MCF 10A (cell line): ENCODE measurements around the gene USP47. TPM values are rescaled to one million over a fixed set of nuclear protein-coding genes. Genes with fewer than 3 reads are reported as not detected.

ENCODE experiments used
- BruUV-seq: library from RNA; stranded (reverse); fragments of 400-500 nt; replicated peaks from 2 replicates; lab custom pipeline; 2021; lab: Mats Ljungman, UMichigan
- CTCF ChIA-PET: fragments of 300-600 bp; sonication (Branson Sonifier 250); formaldehyde crosslinking; extraction: SDS; loops from one replicate; lab custom pipeline; 2021; ENCODE audit warnings: antibody characterized with exemption, inconsistent platforms; lab: Yijun Ruan, JAX
- POLR2A ChIA-PET: fragments of 300-600, 350-650 bp; sonication (Branson Sonifier 250); formaldehyde crosslinking; extraction: SDS; loops from one replicate; lab custom pipeline; 2020; ENCODE audit warnings: antibody characterized with exemption, inconsistent platforms; lab: Yijun Ruan, JAX
- DNase-seq: peaks from one replicate; pipeline ENCODE4 v3.0.0-alpha.2; 2018; ENCODE audit not compliant: unreplicated experiment
- H3K27ac Mint-ChIP-seq: one replicate; pipeline ENCODE4 v1.8.0; 2022; ENCODE audit warnings: mild to moderate bottlenecking, low read depth, mixed read lengths; ENCODE audit not compliant: unreplicated experiment
- H3K27me3 Mint-ChIP-seq: one replicate; pipeline ENCODE4 v1.8.0; 2022; ENCODE audit warnings: mixed read lengths; ENCODE audit not compliant: insufficient read depth, unreplicated experiment
- H3K36me3 Mint-ChIP-seq: one replicate; pipeline ENCODE4 v1.8.0; 2022; ENCODE audit warnings: mild to moderate bottlenecking, moderate library complexity, mixed read lengths; ENCODE audit not compliant: insufficient read depth, unreplicated experiment
- H3K4me1 Mint-ChIP-seq: one replicate; pipeline ENCODE4 v1.8.0; 2022; ENCODE audit warnings: mixed read lengths; ENCODE audit not compliant: insufficient read depth, unreplicated experiment
- H3K4me3 Mint-ChIP-seq: one replicate; pipeline ENCODE4 v1.8.0; 2022; ENCODE audit warnings: mild to moderate bottlenecking, moderate library complexity, mixed read lengths; ENCODE audit not compliant: unreplicated experiment
- H3K9me3 Mint-ChIP-seq: one replicate; pipeline ENCODE4 v1.8.0; 2022; ENCODE audit warnings: mixed read lengths; ENCODE audit not compliant: unreplicated experiment
- intact Hi-C: fragments of 100-400 bp; cut with micrococcal nuclease; formaldehyde crosslinking; loops from 2 replicates; pipeline ENCODE4 v1.14.1; 2022
- total RNA-seq: library from RNA; stranded (reverse); gene quantifications from 2 replicates; pipeline ENCODE4 v1.2.3, GENCODE V29; 2022
- TF ChIP-seq, protein P1 (sequence below): fragments of 200-600 bp; IDR thresholded peaks from one replicate; pipeline ENCODE4 v1.8.0; 2022; ENCODE audit warnings: antibody characterized with exemption, mild to moderate bottlenecking; ENCODE audit not compliant: unreplicated experiment

The USP47 gene
- total RNA-seq, 1 experiment from 2014 or later: 41.6 TPM

DNA sequence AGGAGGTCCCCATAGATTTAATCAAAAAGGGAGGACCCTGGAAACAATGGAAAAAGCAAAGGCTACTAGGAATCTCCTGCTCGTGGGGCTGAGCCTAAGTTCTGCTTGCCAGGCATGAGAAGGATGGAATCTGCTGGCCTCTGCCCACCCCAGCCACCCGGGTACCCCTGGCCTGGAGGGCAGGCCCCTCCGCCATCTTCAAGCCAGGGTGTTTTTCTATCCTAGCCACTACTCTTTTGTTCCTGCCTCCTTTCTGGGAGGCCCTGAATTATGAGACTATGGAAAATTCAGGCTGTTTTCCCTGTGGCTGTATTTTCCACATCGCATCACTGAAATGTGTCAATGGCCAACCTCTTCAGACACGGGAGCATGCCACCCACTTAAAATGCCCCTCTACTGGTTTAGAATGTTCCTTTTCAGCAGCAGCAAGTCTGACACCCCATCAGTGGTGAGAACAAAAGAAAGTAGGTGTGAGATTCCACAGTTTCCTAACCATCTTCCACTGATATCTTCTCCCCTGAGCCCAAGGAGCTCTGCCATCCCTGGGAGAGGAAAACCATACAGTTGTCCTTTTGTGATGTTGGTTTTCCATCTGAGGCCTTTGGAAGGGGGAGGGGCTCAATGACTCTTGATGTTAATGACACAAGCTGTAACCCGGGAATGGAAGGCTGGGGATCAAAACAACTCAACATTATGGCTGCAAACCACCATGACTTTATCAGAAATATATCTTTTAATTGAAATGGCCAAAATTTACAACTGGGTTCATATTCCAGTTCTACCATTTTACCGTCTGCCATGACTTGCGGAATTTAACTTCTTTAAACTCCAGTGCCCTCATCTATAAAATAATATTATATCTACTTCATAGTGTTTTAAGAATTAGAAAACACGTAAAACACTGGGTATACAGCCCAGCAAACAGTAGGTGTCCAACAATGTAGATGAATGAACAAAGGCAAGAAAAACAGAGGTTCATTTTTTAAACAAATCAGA is 144.5 kb downstream of the USP47 start:
- TF ChIP-seq, protein P1, sequence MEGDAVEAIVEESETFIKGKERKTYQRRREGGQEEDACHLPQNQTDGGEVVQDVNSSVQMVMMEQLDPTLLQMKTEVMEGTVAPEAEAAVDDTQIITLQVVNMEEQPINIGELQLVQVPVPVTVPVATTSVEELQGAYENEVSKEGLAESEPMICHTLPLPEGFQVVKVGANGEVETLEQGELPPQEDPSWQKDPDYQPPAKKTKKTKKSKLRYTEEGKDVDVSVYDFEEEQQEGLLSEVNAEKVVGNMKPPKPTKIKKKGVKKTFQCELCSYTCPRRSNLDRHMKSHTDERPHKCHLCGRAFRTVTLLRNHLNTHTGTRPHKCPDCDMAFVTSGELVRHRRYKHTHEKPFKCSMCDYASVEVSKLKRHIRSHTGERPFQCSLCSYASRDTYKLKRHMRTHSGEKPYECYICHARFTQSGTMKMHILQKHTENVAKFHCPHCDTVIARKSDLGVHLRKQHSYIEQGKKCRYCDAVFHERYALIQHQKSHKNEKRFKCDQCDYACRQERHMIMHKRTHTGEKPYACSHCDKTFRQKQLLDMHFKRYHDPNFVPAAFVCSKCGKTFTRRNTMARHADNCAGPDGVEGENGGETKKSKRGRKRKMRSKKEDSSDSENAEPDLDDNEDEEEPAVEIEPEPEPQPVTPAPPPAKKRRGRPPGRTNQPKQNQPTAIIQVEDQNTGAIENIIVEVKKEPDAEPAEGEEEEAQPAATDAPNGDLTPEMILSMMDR: no peak
- no TSS peak for BruUV-seq
- Mint-ChIP-seq H3K4me1 (peaks cover 18% of the 10 kb centered on the region), H3K9me3 (no peaks in the 10 kb centered on the region), H3K27me3 (no peaks in the 10 kb centered on the region), H3K36me3 (no peaks in the 10 kb centered on the region), H3K27ac (no peak overlapping the region), H3K4me3 (no peak overlapping the region)
- no peak for DNase-seq
- POLR2A ChIA-PET: interaction anchor here (1.3 kb wide), 2 partner anchors 7 to 9 kb away, joined by 3 to 4 read pairs; no protein-coding TSS in a partner anchor
- CTCF ChIA-PET: interaction anchor here (0.5 to 1.6 kb wide), 4 partner anchors 9 to 187 kb away, joined by 3 to 4 read pairs (median 3); no protein-coding TSS in a partner anchor
- intact Hi-C loops: no loop called here

DNA sequence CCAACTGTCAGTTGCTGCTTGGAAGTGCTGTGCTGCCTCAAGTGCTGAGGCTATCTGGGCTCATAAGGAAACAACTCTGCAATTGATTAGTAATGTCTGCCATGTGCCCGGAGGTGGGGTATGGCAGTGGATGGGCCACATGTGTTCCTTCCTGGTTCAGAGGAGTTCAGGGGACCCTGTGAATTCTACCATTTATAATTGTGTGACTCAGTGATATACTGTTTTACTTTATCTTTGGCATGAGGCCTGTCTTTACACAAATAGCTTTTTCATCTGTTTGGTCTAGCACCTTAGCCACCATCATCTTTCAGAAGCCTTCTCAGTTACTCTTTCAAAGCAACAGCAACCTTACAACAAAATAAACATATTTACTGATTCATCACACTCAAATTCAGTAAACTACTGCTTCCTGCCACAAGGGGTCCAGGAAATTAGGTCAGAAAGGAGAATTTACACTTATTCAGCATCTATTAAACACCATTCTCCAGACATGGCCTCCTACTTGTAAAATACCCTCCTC is 145.8 kb downstream of the USP47 start:
- POLR2A ChIA-PET: no interaction called here
- no peaks in the 10 kb centered on the region for H3K36me3 Mint-ChIP-seq
- peak overlapping the region; percentile 73 for H3K27ac Mint-ChIP-seq
- TF ChIP-seq, protein P1: peak; percentile 41
- DNase-seq: peak; percentile 30
- BruUV-seq: no TSS peak
- H3K27me3 Mint-ChIP-seq: no peaks in the 10 kb centered on the region
- CTCF ChIA-PET: interaction anchor here (1.6 kb wide), 1 partner anchor 11 kb away, joined by 4 read pairs; no protein-coding TSS in a partner anchor
- H3K4me1 Mint-ChIP-seq: peaks cover 31% of the 10 kb centered on the region
- intact Hi-C loops: no loop called here
- no peak overlapping the region for H3K4me3 Mint-ChIP-seq
- H3K9me3 Mint-ChIP-seq: no peaks in the 10 kb centered on the region

DNA sequence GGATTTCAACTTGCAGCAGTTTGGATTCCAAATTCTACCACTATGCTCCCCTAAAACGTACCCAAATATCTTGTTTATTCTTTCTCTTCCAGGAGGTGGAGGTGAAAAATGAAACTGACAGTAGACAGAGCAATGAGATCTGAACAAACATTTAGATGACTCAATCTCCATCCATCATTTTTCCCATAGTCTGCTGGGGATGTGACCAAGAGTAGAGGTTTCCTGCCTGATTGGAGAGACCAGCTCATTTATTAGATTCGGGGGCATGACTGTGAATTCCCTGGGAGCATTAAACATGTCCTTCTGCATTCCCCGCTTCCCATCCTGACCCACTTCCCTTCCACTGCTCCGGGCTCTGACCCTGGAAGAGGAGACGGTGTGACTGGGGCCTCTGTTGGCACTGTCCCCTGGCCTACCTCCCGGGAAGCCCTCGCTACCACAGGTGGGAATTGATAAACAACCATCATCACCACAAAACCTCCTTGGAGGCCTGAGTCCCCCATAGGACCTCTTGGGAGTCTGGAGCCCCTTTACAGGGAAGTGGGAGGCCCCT is 146.4 kb downstream of the USP47 start:
- Mint-ChIP-seq H3K27me3 (no peaks in the 10 kb centered on the region), H3K4me3 (no peak overlapping the region), H3K9me3 (no peaks in the 10 kb centered on the region), H3K27ac (peak overlapping the region; percentile 73), H3K4me1 (peaks cover 32% of the 10 kb centered on the region), H3K36me3 (no peaks in the 10 kb centered on the region)
- ChIA-PET POLR2A (no interaction called here), CTCF (interaction anchor here (1.2 kb wide), 1 partner anchor 8 kb away, joined by 3 read pairs; no protein-coding TSS in a partner anchor)
- no peak for DNase-seq
- no TSS peak for BruUV-seq
- TF ChIP-seq, protein P1: no peak
- intact Hi-C loops: no loop called here
